GM12865 (cell line): ENCODE data around the gene TMEM115.
"Not testable (repeated sequence)": the region's sequence is repeated elsewhere in the genome, so short reads cannot be mapped to it uniquely, and the experiment has no call there.

Experiments
- DNase-seq: peaks from one replicate; pipeline ENCODE4 v3.0.0; 2010; ENCODE audit warnings: low read depth
- H3K4me3 ChIP-seq: 2 replicates; pipeline ENCODE4 v1.5.1; 2011; ENCODE audit warnings: mild to moderate bottlenecking, low read depth, low read length, control low read depth
- CTCF ChIP-seq: IDR thresholded peaks from 2 replicates; pipeline ENCODE4 v1.5.1; 2011; ENCODE audit warnings: low read length, control low read depth, low read depth, inconsistent platforms; ENCODE audit not compliant: insufficient read depth; ENCODE audit errors: missing control alignments

TMEM115 gene

GRCh38 chr3:50318615-50319014, 40.7 kb downstream of the TMEM115 start:
- no peak overlapping the region for H3K4me3 ChIP-seq

GRCh38 chr3:50318163-50318562, 41.2 kb downstream of the TMEM115 start:
- no peak overlapping the region for H3K4me3 ChIP-seq
- no peak for TF ChIP-seq CTCF
- no peak for DNase-seq

More at GRCh38 chr3:50318615-50319014, 40.7 kb downstream of the TMEM115 start:
- TF ChIP-seq CTCF: no peak
- DNase-seq: no peak

GRCh38 chr3:50317300-50317699, 42.0 kb downstream of the TMEM115 start:
- TF ChIP-seq CTCF: no peak
- no peak overlapping the region for H3K4me3 ChIP-seq
- DNase-seq: no peak

GRCh38 chr3:50316657-50317242, 42.6 kb downstream of the TMEM115 start:
- no peak for TF ChIP-seq CTCF
- H3K4me3 ChIP-seq: no peak overlapping the region

GRCh38 chr3:50314816-50315215, 44.5 kb downstream of the TMEM115 start:
- no peak for TF ChIP-seq CTCF
- DNase-seq: no peak
- H3K4me3 ChIP-seq: no peak overlapping the region

More at GRCh38 chr3:50316657-50317242, 42.6 kb downstream of the TMEM115 start:
- peak; percentile 60 for DNase-seq

GRCh38 chr3:50314342-50314741, 45.0 kb downstream of the TMEM115 start:
- H3K4me3 ChIP-seq: no peak overlapping the region
- DNase-seq: no peak

GRCh38 chr3:50312041-50312440, 47.3 kb downstream of the TMEM115 start:
- not testable (repeated sequence) for H3K4me3 ChIP-seq, DNase-seq

More at GRCh38 chr3:50314342-50314741, 45.0 kb downstream of the TMEM115 start:
- no peak for TF ChIP-seq CTCF
